Effector CD8-positive, alpha-beta T cell (primary cell): ENCODE measurements around the gene MRPL10.

ENCODE experiments used
- DNase-seq: peaks from one replicate; lab custom pipeline; 2025; lab: John Stamatoyannopoulos, UW

Gene MRPL10

DNA sequence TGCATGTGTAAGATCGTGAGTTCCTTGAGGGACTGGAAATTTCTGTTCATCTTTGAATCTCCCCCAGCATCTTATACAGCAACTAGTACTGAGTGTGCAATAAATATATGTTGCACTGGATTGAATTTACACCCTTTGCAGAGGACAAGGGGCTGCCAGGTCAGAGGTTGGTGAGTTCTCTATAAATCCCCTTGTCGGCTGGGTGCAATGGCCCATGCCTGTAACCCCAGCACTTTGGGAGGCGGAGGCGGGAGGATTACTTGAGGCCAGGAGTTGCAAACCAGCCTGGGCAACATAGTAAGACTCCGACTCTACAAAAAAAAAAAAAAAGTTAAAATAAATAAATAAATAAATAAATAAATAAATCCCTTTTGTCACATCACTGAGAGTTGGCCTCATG lies 29.0 kb upstream of the MRPL10 start:
- no peak for DNase-seq

DNA sequence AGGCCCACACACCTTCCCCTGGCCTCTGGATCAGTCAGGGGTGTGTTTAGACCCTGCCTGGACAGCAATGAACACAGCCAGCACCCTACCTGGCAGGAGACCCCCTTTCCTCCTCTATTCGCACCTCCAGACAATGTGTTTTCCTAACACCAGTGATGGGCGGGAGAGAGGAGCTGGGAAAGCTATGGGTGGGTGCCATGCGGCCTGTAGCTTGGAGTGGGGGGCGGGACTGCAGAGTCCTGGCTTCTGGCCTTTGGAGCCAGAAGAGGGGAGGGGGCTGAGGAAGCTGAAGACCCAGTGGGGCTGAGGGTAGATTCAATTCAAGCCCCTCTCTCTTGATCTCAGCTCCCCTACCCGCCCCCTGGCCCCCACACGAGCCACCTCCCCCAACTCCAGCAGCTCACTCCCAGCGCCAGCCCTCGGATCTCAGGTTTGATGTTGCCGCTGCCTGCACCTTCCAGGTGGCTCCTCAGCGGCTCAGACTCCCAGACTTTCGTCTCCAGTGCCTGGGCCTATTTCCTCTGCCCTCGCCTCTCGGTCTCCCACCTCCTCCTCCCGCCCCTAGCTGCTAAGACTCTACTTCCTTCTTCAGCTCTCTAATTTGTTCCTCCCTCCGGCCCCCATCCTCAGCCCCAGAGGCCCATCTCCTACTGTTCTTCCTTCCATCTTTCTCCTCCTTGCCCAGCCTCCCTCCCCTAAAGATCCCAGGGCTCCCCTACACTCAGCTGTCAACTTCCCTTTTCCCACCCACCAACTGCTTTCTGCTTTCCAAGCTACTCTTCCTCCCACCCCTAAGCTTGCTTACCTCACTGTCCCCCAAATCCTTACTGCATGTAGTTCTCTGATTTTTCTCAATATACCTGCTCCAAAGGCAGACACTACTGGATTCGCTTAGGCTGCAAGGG lies 26.5 kb upstream of the MRPL10 start:
- no peak for DNase-seq

DNA sequence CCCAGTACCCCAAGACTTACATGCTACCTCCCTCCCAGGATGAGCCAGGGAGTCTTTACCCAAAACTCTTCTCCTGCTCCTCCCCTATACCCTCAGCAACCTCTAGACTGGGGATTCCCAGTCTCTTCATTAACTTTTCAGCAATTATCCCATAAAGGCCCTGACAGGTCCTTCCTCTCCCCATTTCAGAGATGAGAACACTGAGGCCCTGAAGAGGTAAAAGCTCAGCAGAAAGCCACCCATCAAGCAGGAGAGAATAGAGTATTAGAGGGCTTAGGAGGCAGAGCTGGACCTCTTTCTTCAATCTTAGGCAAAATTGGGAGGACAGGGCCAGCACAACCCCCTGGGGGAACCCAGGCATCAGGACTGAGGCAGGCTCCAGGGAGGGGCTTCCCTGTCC lies 25.5 kb upstream of the MRPL10 start:
- DNase-seq = no peak

DNA sequence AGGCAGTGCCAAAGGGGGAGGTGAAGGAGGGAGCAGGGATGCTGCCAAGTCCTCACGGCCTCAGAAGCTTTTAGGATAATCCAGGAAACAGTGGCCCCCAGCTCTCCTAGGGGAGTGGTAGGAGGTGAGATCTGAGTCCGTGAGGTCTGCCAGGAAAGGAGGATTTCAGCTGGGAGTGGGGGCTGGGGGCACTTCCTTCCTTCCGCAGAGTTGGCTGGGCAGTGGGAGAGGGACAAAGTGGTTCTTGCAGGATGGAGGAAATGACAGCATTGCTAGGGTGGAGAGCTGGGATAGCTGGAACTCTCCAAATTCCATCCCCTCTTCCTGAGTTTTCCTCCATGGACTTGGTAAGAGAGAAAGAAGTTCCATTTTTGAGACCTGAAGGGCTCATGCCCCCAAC lies 24.4 kb upstream of the MRPL10 start:
- DNase-seq = no peak

DNA sequence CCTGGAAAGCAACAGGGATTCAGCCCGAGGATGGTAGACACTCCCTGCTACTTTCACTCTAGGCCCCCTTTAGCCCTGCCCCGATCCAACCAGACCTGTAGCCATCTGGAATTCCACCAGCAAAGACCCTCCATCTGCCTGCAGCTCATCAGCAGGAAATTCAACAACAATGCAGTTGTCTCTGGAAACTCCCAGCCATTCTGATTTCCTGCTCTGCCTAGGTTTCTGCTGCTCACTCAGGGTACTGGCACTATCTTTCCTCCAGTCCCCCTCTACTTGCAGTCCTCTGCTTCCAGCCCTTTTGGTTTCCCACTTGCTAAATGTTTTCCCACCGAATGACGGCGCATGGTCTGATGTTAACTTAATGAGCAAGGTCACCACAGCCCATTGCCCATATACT lies 22.3 kb upstream of the MRPL10 start:
- no peak for DNase-seq

DNA sequence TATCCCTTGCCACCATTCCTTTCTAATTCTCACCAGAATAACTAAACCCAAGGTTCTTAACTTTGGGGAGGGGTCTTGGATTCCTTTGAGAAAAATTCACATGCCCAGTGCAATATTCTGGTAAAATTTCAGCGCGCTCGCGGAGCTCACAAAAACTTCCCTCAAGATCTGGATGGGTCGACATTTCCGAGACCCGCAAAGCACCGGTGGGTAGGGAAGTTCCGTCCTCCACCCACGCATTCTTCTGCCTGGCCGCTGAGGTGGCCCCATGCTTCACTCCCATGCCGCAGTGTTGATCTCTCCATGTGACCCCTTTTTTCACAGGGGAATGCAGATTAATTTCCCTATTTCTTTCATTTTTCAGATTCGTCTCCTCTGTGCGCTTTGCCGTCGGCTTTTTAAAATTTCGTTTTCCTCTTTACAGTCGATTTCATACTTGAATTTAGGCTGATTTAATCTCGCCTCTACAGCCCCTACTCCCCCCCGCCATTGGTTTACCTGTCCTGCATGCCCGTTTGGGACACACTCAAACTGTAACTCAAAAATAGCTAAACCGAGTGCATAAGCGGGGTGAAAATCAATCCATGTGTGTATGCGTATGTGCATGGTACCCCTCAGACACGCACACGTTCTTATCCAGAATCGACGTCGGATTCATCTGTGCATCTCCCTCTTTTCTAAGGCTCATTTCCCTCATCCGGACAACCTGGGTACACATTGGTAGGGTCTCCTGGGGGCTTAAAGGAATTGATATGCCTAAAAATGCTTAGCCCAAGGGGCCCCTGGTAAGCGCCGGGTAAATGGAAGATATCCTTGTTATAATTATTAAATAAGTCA lies 21.0 kb upstream of the MRPL10 start:
- DNase-seq = no peak

DNA sequence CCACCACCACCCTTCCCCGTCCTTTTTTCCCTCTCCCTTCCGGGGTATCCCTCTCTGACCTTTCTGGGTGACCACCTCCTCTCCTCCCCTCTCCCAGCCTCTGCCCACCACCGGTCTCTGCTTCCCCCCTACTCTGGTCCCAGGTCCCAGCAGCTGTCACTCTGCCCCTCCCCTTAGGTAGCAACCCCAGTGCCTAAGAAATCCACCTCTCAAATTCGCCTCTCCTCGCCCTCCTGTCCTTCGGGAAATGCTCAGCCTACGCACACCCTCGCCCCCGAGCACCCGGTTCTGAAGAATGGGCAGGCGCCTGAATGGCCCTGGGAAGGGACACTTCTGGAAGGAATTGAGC lies 20.4 kb upstream of the MRPL10 start:
- DNase-seq = no peak

DNA sequence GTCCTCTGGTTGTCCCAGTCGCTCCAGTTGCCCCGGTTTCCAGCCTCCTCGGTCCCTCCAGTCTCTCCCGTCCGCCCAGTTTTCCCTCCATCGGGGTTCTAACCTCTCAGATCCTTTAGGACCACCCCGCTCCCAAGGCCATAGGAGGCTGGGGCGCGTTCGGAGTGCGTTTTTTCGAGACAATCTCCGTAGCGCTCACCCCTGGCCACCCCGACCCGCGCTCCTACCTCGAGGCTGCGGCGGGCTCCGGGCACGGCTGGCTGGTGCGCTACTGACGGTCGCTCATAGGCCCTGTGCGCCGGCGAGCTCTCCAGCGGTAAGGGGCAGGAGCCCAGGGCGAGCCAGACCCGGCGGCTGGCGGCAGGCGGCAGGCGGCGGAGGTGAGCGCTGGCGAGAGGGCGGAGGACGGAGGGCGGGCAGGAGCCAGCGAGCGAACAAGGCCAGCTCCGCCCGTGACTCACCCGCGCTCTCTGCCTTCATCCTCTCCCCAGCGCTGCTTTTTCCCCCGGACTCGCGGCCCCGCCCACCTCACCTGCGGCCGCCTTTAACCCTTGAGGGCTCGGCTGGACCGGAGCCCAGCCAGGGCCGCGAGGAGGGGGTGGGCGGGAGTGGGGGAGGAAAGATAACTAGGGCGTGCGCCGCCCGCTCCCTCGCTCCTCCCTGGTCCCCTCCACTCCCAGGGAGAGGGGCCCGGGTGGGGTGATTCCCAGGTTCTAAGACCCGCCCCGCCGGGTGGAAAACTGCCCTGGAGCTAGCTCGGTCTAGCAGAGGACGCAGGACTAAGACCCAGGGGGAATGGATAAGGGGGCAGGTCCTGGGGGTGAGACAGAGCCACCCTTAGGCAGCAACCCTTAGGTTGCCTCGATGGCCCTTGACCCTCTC lies 19.6 kb upstream of the MRPL10 start, which contains the start of gene SP6:
Gene SP6, minus strand, starts transcription at position 472 of the 882 bp plus-strand sequence. CDS start 2,734 bp downstream, outside the sequence.
- DNase-seq = no peak

DNA sequence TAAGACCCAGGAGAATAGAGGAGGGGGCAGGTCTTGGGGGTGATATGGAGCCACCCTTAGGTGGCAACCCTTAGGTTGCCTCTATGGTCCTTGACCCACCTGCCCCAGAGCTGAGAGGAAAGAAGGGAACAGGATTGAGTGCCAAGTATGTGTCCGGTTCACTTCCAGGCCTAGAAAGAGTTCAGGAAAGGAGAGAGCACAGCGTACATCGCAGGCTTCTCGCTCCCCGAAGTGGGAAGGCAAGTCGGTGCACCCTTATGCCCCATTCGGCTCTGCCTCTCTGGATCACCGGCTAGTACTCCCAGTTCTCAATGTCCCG lies 19.0 kb upstream of the MRPL10 start:
- no peak for DNase-seq

DNA sequence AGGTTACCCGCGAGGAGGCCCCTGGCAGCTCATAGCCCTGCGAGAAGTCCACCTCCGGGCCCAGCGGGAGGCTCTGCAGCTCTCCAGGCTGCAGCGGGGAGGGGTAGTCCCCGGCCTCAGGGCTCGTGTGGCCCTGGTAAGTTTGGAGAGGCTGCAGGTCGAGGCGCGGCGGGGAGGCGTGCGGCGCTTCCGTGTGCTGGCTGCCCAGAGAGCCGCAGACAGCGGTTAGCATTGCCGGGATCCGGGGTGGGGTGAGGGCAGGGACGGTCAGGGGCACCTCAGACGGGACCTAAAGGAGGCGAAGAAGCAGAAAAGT lies 16.8 kb upstream of the MRPL10 start:
- DNase-seq = no peak

DNA sequence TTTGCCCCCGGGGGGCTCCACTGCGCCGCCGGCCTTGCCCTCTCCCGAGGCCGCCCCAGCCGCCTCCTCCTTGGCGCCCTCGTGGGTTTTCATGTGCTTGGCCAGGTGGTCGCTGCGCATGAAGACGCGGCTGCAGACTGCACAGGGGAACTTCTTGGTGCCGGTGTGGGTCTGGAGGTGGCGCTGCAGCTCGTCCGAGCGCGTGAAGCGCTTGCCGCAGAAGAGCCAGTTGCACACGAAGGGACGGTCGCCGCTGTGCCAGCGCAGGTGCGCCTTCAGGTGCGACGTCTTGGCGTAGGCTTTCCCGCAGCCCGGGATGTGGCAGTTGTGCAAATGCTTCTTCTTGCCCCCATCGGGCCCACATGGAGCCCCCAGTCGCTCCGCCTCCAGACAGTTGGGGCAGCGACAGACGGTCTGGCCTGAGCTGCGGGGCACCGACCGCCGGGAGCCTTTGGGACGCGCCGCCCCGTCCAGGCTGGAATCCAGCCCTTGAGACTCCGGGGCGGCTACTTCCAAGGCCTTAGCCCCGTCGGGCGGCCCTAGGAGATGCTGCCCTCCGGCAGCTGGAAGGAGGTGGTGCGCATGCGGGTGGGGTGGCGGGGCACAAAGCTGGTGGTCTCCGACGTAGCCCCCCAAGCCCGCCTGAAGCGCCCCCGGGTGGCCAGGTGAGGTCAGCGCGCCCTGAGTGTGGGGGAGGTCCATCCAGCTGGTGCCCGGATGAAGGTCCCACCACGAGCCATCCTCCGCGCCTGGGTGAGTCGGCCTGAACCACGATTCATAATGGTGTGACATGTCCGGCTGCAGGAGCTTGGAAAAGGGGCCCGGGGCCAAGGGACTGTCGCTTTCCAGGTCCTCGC lies 16.2 kb upstream of the MRPL10 start:
- DNase-seq = no peak

DNA sequence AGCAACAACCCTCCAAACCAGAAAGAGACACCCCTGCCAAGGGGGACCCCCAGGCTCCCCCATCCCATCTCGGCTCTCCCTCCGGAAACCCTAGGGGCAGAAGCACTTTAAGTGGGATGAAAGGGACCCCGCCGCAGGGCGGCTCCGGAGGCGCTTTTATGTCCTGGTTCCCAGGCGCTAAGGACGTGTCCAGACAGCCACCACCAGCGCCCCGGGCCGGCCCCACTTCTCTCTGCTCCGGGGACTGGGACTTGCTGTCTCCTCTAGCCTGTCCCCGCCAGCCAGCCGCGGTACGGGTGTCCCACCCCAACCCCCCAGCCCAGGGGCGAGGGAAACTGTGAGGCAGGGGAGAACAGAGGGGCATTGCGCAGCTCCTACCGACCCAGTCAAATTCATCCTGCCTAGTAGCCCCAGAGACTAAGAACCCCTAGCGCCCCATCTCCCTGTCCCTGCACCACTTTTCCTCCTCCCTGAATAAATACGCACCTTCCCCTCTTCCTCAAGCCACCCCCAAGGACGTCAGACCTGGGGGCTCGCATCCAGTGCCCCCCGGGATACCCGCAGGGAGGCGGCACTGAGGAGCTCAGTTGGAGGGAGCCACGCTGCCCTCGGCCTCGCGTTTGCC lies 15.5 kb upstream of the MRPL10 start:
- DNase-seq = no peak

DNA sequence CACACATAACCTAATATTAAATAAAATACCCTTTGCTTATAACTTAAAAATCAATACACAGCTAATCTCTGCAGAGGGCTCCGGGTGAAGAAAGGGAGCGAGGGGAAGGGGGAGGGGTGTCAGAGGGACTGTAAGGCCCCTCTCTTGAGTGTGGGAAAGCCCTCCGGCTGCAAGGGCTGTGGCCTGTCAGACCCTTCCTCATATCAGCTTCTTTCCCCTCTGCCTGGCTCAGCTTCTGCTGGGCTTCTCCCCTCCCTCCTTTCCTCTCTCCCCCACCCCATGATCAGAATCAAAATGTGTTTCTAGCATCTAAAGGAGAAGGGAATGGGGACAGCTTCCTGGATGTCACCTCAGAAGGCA lies 14.4 kb upstream of the MRPL10 start:
- DNase-seq = no peak

DNA sequence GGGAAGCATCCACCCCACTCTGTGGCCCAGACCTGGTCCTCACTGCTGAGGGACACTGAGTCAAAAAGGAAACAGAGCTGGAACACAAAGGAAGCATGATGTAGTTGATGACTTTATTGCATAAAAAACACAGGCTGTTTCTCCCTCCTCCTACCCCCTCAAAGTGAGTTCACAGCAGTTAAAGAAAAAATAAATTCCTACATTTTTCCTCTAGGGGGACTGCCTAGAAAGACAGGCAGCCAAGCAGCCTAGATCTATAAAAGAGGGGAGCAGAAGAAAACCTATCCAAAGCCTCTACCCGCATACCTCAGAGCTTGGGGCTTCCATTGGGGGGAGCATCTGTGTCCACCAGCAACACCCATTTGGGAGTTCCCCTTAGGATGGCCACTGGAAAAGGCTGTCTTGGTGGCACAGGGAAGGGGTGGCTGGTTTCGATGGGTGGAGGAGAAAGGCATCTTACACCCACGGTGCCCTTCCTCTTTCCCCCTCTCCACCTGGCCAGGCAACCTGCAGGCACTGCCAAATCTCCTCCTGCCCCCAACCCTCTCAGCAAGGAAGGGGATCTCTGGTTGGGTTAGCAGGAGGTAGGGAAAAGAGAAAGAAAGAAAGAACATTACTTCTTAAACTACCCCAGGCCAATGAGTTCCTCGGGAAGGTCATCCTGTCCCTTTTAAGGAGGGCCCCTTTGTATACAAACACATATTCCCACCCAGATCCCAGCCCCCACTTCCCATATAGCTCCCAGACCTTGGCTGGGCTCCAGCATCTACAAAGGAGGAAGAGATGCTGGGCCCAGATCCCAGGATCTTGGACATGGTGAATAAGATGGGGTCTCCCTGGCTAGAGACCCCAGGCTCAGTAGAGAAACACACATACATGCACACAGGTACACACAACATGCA lies 13.7 kb upstream of the MRPL10 start:
- no peak for DNase-seq

DNA sequence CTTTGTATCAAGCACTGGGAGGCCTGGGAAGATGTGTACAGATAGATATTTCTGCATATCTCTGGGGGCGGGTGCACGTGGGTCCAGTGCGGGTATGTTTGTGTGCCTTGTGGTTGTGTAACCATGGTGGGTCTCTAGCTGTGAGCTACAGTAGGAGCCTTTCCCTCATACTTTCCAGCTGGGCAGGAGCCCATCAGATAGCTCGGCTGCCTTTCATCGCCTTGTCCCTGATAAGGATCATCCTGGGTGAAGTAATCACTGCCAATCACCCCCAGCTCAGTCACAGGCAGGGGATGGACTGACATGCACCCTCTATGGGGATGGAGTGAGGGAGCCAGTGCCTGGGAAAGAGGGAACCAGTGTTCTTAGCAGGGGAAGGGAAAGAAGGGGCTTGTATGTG lies 12.9 kb upstream of the MRPL10 start:
- DNase-seq = no peak

DNA sequence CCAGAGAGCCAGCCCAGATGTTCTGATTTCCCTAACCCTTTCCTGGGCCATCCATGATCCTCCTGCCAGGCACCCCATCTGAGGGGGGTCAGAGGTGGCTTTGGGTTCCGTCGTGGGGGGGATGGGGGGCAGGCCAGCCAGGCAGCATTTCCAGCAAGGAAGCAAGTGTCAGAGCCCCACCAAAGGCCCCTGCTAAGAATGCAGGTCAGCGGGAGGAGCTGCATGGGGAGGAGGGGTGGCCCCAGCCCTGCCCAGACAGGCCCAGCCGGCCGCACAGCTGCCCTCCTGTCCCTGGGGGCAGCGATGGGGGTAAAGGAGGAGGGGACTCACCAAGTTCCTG lies 12.0 kb upstream of the MRPL10 start:
- DNase-seq = no peak

DNA sequence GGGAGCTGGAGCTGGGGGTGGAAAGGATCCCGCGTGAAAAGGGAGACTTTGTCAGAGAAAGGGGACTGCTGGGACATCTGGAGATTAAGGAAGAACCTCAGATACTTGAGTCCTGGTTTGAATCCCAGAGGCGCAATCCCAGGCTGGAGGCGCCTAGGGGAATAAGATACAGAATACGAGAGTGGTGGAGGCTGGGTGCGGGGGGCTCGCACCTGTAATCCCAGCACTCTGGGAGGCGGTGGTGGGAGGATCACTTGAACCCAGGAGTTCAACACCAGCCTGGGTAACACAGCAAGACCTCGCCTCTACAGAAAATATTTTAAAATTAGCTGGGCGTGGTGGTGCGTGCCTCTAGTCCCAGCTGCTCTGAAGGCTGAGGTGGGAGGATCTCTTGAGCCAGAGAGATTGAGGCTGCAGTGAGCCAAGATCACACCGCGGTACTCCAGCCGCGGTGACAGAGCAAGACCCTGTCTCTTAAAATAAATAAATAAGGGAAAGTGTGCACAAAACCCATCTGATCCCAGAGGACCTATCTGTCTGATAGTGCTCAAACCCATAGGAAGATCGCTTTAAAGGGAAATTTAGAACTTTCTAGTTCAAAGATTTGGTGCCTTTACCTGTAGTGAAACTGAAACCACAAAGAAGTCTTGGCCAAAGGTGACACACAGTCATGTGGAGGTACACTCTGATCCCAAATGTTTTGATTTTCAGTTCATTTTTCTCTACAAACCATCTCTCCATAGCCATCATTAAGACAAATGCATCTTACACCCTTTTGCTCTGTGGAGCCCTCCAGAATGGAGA lies 10.3 kb upstream of the MRPL10 start:
- DNase-seq = no peak

DNA sequence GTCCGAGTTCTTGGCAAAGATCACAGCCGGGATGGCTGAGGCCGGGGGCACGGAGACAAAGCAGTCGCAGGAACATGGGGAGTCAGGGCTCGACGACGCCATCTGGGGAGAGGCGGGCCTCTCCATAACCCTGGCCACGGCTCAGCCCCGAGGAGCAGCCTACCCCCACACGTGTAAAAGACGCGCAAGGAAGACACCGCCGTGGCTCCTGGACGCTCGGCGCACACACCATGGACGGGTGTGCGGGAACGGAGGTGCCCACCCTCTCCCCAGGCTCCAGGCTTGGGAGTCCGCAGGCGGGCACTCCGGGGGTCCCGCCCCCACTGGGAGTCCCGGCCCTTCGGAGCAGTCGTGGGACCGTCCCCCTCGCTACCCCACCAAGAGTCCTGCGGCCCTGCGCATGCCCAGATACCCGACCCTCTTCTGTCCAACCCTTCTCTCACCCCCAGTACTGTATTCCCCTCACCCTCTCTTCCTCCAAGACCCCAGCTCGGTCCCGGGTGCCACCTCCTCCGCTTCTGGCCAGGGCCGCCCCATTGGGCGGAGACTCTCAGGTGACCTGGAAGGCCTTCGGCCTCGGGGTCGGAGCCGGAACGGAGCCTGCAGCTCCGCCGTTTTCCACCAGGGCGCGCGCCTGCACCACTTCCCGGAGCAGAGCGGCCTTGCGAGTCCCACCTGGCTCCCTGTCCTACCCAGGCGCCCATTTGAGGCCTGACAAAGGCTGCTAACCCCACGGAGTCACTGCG lies 9.6 kb upstream of the MRPL10 start, which contains the start of gene SCRN2:
Gene SCRN2, minus strand, starts transcription at position 532 of the 746 bp plus-strand sequence. Its CDS starts 430 bp downstream, at position 102.
- DNase-seq = peak; percentile 76
